RWPE1 (cell line): ENCODE results near the gene EYS.

Experiments
- CTCF ChIA-PET: fragments of 350-600 bp; sonication (Branson Sonifier 250); formaldehyde crosslinking; extraction: SDS; loops from one replicate; lab custom pipeline; 2021; lab: Yijun Ruan, JAX
- POLR2A ChIA-PET: fragments of 400-600 bp; formaldehyde crosslinking; extraction: SDS; loops from one replicate; lab custom pipeline; 2020; ENCODE audit warnings: antibody characterized with exemption; ENCODE audit not compliant: low non-redundant PET; lab: Yijun Ruan, JAX
- DNase-seq: peaks from one replicate; pipeline ENCODE4 v3.0.0; 2012; ENCODE audit warnings: low spot score
- H3K27ac ChIP-seq: fragments of 450-650 bp; 2 replicates; pipeline ENCODE4 v1.5.1; 2017
- CTCF ChIP-seq: fragments of 450-650 bp; conservative IDR thresholded peaks from 2 replicates; pipeline ENCODE4 v1.5.1; 2017; ENCODE audit warnings: low read depth, mild to moderate bottlenecking

EYS gene

GRCh38 chr6:64214373-64214772 lies 1492.7 kb downstream of the EYS start:
- ChIA-PET POLR2A (no interaction called here), CTCF (no interaction called here)
- no peak for TF ChIP-seq CTCF
- DNase-seq = no peak
- H3K27ac ChIP-seq = no peak overlapping the region

DNA sequence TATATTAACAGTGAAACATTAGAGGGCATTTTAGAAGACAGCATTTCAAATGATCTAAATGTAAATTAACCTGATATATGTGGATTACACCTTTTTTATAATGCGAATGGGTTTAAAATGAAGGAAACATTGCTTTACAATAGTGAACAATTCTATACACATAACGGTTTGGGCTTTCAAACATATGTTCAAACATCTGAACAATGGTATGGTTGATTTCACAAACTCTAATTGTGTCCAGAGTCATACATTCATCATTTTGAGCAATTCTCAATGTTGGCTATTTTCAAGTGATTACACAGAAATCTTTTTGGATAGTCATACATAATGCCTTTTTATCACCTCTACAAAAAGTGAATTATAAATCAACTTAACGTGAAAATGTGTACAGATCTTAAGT lies 1493.3 kb downstream of the EYS start:
- POLR2A ChIA-PET = no interaction called here
- DNase-seq = no peak
- no peak for TF ChIP-seq CTCF
- CTCF ChIA-PET = no interaction called here
- no peak overlapping the region for H3K27ac ChIP-seq

DNA sequence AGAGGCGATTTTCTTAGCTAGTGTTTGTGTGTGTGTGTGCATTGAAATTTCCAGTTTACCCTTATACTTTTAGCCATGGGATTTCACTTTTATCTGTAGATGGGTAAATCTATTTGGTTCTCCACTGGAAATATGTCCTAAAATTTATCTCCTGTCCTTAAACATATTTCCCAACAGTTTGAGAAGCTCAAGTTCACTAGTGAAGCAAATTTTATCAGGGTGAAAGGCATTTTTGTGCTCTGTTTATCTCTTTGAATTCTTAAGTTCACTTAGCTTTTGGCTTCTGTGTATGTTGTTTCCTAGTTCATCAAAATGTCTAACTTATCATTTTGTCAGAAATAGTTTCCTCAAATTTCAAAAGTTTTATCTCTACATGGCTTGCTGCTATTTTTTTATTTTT lies 1509.8 kb downstream of the EYS start:
- ChIA-PET CTCF (no interaction called here), POLR2A (no interaction called here)
- DNase-seq = no peak
- no peak overlapping the region for H3K27ac ChIP-seq
- no peak for TF ChIP-seq CTCF

DNA sequence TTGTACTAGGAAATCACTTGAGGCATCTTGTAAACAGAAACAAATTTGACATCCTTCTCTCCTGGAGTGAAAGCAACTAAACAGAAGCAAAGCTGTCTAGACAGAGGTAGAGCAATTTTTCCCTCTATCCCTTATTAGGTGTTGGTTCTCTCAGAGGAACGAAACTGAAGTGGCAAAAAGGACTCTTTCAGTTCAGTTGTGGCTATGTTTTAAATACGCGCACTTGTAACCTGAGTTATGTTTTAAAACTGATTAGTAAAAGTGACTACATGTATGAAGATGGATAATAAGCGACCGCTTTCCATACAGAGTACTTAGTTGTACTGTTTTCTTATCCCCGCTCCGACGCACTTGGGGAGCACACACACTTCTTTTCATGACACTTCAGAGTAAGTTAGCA lies 1520.4 kb downstream of the EYS start:
- no peak overlapping the region for H3K27ac ChIP-seq
- CTCF ChIA-PET = no interaction called here
- TF ChIP-seq CTCF = no peak
- POLR2A ChIA-PET = no interaction called here
- no peak for DNase-seq

DNA sequence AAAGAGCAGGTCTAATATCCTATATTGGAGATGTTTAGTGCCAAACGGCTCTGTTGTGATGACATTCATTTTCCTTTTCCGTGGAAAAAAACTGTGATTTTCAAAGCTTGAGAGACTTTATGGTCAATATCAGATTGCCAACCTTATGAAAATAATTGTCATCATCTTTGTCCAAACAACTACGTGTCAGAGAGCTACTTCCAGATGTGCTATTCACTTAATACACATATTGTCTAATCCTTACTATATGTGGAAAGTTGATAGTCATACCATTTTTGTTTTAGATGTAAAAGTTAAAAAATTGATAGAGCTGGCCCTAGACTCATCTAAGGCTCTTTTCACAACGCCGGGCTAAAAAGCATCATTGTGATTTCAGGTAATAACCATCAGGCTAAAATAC lies 1521.4 kb downstream of the EYS start:
- no peak for TF ChIP-seq CTCF
- CTCF ChIA-PET = interaction anchor here (0.6 kb wide), 1 partner anchor 433 kb away, joined by 5 read pairs; no protein-coding TSS in a partner anchor
- H3K27ac ChIP-seq = no peak overlapping the region
- no peak for DNase-seq
- POLR2A ChIA-PET = no interaction called here

- TF ChIP-seq CTCF = no peak
- ChIA-PET POLR2A (no interaction called here), CTCF (no interaction called here)
- no peak overlapping the region for H3K27ac ChIP-seq
- DNase-seq = no peak
Measured at GRCh38 chr6:64175296-64175695, 1531.7 kb downstream of the EYS start.

DNA sequence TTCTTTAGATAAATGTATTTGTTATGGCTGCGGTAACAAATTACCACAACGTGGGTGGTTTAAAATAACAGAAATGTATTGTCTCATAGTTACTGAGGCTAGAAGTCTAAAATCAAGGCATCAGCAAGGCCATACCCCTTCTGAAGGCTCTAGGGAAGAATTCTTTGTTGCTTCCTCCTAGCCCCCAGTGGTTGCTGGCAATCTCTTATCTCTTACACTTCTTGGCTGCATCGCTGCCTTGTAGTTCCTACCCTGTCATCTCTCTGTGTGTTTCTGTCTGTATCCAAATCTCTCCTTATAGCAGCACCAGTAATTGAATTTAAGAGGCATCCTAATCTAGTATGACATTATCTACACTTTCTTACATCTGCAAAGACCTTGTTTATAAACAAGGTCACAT lies 1536.7 kb downstream of the EYS start:
- no peak for TF ChIP-seq CTCF
- ChIA-PET CTCF (no interaction called here), POLR2A (no interaction called here)
- no peak overlapping the region for H3K27ac ChIP-seq
- no peak for DNase-seq
